Loucy (cell line): Measurements from ENCODE around the gene SNX7.

Source experiments
- EZH2phosphoT487 ChIP-seq: fragments of 200-600 bp; IDR thresholded peaks from 2 replicates; pipeline ENCODE4 v1.6.1; 2018; ENCODE audit warnings: antibody characterized with exemption, mild to moderate bottlenecking, moderate library complexity, borderline replicate concordance
- TF ChIP-seq, protein P1 (sequence below): fragments of 200-600 bp; sonication (generic); conservative IDR thresholded peaks from 2 replicates; pipeline ENCODE4 v1.5.1; 2014; ENCODE audit warnings: mild to moderate bottlenecking, antibody characterized with exemption, low read length

DNA sequence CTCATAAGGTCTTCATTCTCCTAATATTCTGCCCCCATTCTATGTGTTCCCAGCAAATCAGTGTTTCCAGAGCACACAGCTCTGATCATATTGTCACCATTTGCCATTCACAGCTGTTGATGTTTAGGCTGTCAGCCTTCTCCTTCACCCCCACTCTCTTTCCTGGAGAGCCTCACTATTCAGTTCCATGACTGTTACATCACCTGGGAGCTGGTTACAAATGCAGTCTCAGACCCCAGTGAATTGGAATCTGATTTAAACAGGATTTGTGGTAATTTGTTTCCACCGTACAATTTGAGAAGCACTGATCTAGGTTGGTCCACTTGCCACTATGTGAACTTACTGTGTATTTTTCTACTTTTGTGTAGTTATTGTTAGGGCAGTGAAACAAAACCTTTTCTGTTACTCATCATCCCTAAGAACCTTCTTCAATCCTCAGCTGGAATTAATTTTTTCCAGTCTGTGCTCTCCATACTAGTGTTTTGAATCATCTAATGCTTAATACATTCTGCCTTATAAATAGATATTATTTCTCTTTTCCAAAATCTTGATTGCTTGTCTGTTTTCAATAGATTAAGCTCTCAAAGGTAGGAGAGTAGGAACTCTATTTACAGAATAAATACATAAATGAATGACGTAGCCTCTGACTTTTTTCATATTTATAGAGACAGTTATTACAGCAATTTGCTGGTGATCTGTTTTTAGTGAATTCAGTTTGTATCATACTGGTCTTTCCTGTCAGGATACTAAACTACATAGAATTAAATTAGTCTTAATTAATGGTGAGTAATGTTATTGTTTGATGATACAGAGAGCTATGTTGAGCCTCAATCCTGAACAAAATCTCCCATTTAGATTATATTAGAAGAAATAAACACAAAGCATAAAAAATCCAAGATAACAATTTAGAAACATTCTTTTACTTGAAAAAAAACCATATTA lies 8.1 kb downstream of the SNX7 start:
- TF ChIP-seq, protein P1, sequence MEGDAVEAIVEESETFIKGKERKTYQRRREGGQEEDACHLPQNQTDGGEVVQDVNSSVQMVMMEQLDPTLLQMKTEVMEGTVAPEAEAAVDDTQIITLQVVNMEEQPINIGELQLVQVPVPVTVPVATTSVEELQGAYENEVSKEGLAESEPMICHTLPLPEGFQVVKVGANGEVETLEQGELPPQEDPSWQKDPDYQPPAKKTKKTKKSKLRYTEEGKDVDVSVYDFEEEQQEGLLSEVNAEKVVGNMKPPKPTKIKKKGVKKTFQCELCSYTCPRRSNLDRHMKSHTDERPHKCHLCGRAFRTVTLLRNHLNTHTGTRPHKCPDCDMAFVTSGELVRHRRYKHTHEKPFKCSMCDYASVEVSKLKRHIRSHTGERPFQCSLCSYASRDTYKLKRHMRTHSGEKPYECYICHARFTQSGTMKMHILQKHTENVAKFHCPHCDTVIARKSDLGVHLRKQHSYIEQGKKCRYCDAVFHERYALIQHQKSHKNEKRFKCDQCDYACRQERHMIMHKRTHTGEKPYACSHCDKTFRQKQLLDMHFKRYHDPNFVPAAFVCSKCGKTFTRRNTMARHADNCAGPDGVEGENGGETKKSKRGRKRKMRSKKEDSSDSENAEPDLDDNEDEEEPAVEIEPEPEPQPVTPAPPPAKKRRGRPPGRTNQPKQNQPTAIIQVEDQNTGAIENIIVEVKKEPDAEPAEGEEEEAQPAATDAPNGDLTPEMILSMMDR, result no peak
- no peak for TF ChIP-seq EZH2phosphoT487
